ENCODE measurements around the gene GPRC5A. TPM values are rescaled to one million over a fixed set of nuclear protein-coding genes. Genes with fewer than 3 reads are reported as not detected.
A peak's percentile ranks its signal among the peaks of the same experiment; 100 is the strongest.

GPRC5A gene
- total and polyA plus RNA-seq, 2 of the 4 experiments (the other 2 are of a cell fraction), result 49.6 to 201 TPM

DNA sequence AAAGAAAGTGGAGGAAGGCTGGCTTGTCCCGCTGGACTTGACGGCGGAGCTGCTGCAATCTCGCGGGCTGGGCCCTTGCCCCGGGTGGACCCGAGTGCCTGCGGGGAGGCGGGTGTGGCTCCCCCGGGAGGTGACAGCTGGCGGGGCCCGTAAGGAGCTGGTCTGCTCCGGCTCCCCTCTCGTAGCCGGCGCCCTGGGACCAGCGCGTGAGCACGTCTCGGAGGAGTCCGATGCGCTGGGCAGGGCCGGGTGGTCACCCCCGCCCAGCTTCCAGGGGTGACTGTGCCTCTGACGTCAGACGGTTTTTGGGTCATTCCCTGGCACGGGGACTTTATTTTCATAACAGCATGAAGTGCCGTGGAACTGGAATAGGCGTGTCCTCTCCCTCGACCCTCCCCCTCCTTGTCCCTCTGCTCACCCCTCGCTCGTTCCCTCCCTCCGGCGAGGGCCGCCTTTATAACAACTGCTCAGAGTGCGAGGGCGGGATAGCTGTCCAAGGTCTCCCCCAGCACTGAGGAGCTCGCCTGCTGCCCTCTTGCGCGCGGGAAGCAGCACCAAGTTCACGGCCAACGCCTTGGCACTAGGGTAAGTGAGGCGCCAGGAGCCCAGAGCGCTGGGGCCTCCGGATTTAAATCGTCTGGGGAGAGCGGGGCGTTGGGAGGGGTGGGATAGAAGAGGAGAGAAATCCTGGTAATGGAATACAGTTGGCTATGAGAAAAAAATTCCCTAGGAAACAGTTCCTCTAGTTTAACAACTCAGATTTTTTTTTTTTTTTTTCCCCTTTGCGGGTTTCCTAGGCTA lies at the start of gene GPRC5A (continued):
- TF ChIP-seq CEBPB (IDR thresholded peaks at IDR 0.05; ENCODE audit: low read depth, low read length) (no peak), RAD21 (IDR thresholded peaks at IDR 0.05; ENCODE audit: low read length) (peak; percentile 58), NFE2L2 (IDR thresholded peaks at IDR 0.05; ENCODE audit: low read depth, low read length) (no peak; the same call in 1 of the 2 replicates), MAZ (IDR thresholded peaks at IDR 0.05; ENCODE audit: borderline replicate concordance, low read depth, low read length) (peak; percentile 92), SMC3 (IDR thresholded peaks at IDR 0.05; ENCODE audit: low read depth, low read length) (peak; percentile 46), FOS (IDR thresholded peaks at IDR 0.05; ENCODE audit: low read depth, low read length) (peak; percentile 81), MXI1 (IDR thresholded peaks at IDR 0.05; ENCODE audit: borderline replicate concordance, low read depth, low read length) (peak; percentile 50)
